HCT116 (cell line): ENCODE results near the gene SEC11C.

Experiments used
- CBX3 ChIP-seq: IDR thresholded peaks from 2 replicates; pipeline ENCODE4 v1.6.1; 2012; ENCODE audit warnings: low read depth
- EGR1 ChIP-seq: IDR thresholded peaks from 2 replicates; pipeline ENCODE4 v1.6.1; 2012; ENCODE audit warnings: low read depth
- EZH2 ChIP-seq: fragments of 200-600 bp; sonication (generic); IDR thresholded peaks from 2 replicates; pipeline ENCODE4 v1.6.1; 2017; ENCODE audit warnings: antibody characterized with exemption, mixed run types
- POLR2A ChIP-seq: IDR thresholded peaks from 2 replicates; pipeline ENCODE4 v1.7.0; 2011; ENCODE audit warnings: borderline replicate concordance; ENCODE audit not compliant: insufficient read depth, insufficient read length; ENCODE audit errors: extremely low read depth
- POLR2AphosphoS5 ChIP-seq: IDR thresholded peaks from 2 replicates; pipeline ENCODE4 v1.6.1; 2011; ENCODE audit warnings: mild to moderate bottlenecking, low read depth, low read length, moderate library complexity
- RAD21 ChIP-seq: IDR thresholded peaks from 2 replicates; pipeline ENCODE4 v1.6.1; 2012; ENCODE audit warnings: low read depth, mild to moderate bottlenecking
- SP1 ChIP-seq: IDR thresholded peaks from 2 replicates; pipeline ENCODE4 v1.6.1; 2012; ENCODE audit warnings: low read depth
- TF ChIP-seq, protein P1 (sequence below), 3 experiments: fragments of 200-600 bp in 1 of 3; sonication (generic) in 1 of 3; IDR thresholded peaks in 2 of 3; conservative IDR thresholded peaks in 1 of 3; 2 replicates each; pipeline ENCODE4 v1.5.1; 2012 to 2017; ENCODE audit warnings: low read depth in 2 of 3, low read length in 2 of 3, antibody characterized with exemption in 1 of 3, borderline replicate concordance in 1 of 3, control low read depth in 1 of 3, mild to moderate bottlenecking in 1 of 3, mixed read lengths in 1 of 3, mixed run types in 1 of 3, moderate library complexity in 1 of 3; ENCODE audit not compliant: insufficient read depth in 1 of 3
- TF ChIP-seq, protein P2 (sequence below): IDR thresholded peaks from 2 replicates; pipeline ENCODE4 v1.6.1; 2012
- TF ChIP-seq, protein P3 (sequence below): IDR thresholded peaks from 2 replicates; pipeline ENCODE4 v1.6.1; 2012

DNA sequence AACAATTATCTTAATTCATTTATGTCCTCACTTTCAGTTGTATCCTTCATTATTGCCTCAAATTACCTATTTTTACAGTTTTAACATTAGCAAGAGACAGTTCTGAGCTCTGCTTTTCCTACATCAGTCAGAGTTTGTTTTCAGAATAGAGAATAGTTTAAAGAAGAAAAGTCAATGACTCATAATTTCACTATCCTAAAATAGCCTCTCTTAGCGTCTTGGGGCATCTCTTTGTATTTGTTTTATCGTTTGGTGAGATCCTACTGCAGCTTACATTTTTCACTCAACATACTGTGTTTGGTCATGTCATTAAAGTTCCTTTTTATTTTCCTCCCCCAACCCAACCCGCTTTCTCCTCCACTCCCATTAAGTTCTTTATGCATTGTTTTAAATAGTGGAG lies 3.8 kb downstream of the SEC11C start:
- TF ChIP-seq EGR1 (no peak), SP1 (no peak), CBX3 (no peak), EZH2 (no peak), POLR2A (no peak), RAD21 (no peak), POLR2AphosphoS5 (no peak)
- TF ChIP-seq, protein P1, sequence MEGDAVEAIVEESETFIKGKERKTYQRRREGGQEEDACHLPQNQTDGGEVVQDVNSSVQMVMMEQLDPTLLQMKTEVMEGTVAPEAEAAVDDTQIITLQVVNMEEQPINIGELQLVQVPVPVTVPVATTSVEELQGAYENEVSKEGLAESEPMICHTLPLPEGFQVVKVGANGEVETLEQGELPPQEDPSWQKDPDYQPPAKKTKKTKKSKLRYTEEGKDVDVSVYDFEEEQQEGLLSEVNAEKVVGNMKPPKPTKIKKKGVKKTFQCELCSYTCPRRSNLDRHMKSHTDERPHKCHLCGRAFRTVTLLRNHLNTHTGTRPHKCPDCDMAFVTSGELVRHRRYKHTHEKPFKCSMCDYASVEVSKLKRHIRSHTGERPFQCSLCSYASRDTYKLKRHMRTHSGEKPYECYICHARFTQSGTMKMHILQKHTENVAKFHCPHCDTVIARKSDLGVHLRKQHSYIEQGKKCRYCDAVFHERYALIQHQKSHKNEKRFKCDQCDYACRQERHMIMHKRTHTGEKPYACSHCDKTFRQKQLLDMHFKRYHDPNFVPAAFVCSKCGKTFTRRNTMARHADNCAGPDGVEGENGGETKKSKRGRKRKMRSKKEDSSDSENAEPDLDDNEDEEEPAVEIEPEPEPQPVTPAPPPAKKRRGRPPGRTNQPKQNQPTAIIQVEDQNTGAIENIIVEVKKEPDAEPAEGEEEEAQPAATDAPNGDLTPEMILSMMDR (IDR thresholded peaks at IDR 0.05 in 2 of 3, conservative IDR thresholded peaks at IDR 0.05 in 1 of 3; ENCODE audit: borderline replicate concordance in 1 of 3, insufficient read depth in 1 of 3, low read depth in 2 of 3, low read length in 2 of 3): no peak
- TF ChIP-seq, protein P2, sequence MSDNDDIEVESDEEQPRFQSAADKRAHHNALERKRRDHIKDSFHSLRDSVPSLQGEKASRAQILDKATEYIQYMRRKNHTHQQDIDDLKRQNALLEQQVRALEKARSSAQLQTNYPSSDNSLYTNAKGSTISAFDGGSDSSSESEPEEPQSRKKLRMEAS: no peak
- TF ChIP-seq, protein P3, sequence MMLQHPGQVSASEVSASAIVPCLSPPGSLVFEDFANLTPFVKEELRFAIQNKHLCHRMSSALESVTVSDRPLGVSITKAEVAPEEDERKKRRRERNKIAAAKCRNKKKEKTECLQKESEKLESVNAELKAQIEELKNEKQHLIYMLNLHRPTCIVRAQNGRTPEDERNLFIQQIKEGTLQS: no peak
